HepG2 (cell line): ENCODE results near the gene VPS18. TPM values are rescaled to one million over a fixed set of nuclear protein-coding genes. Genes with fewer than 3 reads are reported as not detected.

Source experiments
- AGO2 ChIP-seq: fragments of 200-400 bp; formaldehyde crosslinking; optimal IDR thresholded peaks from 2 replicates; pipeline ENCODE3; 2017; ENCODE audit warnings: mild to moderate bottlenecking, low read depth, low read length, moderate library complexity
- HNF4G ChIP-seq, 2 experiments: sonication (generic) in 1 of 2; formaldehyde crosslinking in 1 of 2; IDR thresholded peaks; 2 replicates each; pipeline versions ENCODE4 v1.4.0 to v1.6.1; 2011 to 2020; ENCODE audit warnings: borderline replicate concordance in 2 of 2, low read depth in 2 of 2, mild to moderate bottlenecking in 2 of 2, low read length in 1 of 2, missing genetic modification reagents in 1 of 2, moderate library complexity in 1 of 2
- IKZF4 ChIP-seq: sonication (generic); formaldehyde crosslinking; IDR thresholded peaks from 2 replicates; pipeline ENCODE4 v1.5.1; 2020; ENCODE audit warnings: borderline replicate concordance, mild to moderate bottlenecking, low read depth, missing genetic modification reagents; ENCODE audit errors: not compliant biosample characterization
- NFKB2 ChIP-seq: sonication (generic); formaldehyde crosslinking; IDR thresholded peaks from 2 replicates; pipeline ENCODE4 v1.4.0; 2020; ENCODE audit warnings: missing genetic modification reagents, borderline replicate concordance
- POGK ChIP-seq: sonication (generic); formaldehyde crosslinking; conservative IDR thresholded peaks from 2 replicates; pipeline ENCODE4 v1.8.0; 2022; ENCODE audit warnings: mild to moderate bottlenecking, moderate library complexity, missing genetic modification reagents
- PPARG ChIP-seq: conservative IDR thresholded peaks from 2 replicates; pipeline ENCODE4 v1.6.1; 2016; ENCODE audit warnings: missing biosample characterization, missing genetic modification reagents
- RFX1 ChIP-seq: fragments of 450-650 bp; IDR thresholded peaks from 2 replicates; pipeline ENCODE4 v1.6.1; 2017
- YEATS4 ChIP-seq: sonication (generic); formaldehyde crosslinking; IDR thresholded peaks from 2 replicates; pipeline ENCODE4 v1.4.0; 2020; ENCODE audit warnings: missing genetic modification reagents, borderline replicate concordance
- ZFP36L2 ChIP-seq: sonication (generic); formaldehyde crosslinking; IDR thresholded peaks from 2 replicates; pipeline ENCODE4 v1.4.0; 2020; ENCODE audit warnings: missing genetic modification reagents
- ZNF609 ChIP-seq: sonication (generic); formaldehyde crosslinking; IDR thresholded peaks from 2 replicates; pipeline ENCODE4 v1.4.0; 2020; ENCODE audit warnings: mild to moderate bottlenecking, missing genetic modification reagents, borderline replicate concordance
- polyA plus RNA-seq, 8 experiments: library from polyadenylated mRNA; depleted of rRNA in 3 of 8; stranded (reverse) in 7 of 8; unstranded in 1 of 8; fragments of >200 nt; fragmentation: Illumina TruSeq in 4 of 8; extraction: Trizol in 4 of 8; gene quantifications; 2 replicates each; pipeline versions ENCODE4 v1.2.1 to v1.2.3, GENCODE V29; 2011 to 2016; ENCODE audit warnings: low read depth in 4 of 8, missing spikeins in 1 of 8, mixed read lengths in 1 of 8; ENCODE audit not compliant: insufficient read depth in 1 of 8
- total RNA-seq, 5 experiments: library from RNA; depleted of rRNA; stranded (reverse); fragments of >200 nt; fragmentation: Illumina TruSeq; extraction: Trizol; gene quantifications; 2 replicates each; pipeline ENCODE4 v1.2.3, GENCODE V29; 2016; ENCODE audit warnings: low read depth in 1 of 5
- TF ChIP-seq, protein P1 (sequence below): sonication (generic); formaldehyde crosslinking; IDR thresholded peaks from 2 replicates; pipeline ENCODE4 v1.4.0; 2020; ENCODE audit warnings: missing genetic modification reagents
- TF ChIP-seq, protein P2 (sequence below): sonication (generic); formaldehyde crosslinking; IDR thresholded peaks from 2 replicates; pipeline ENCODE4 v1.5.0; 2020; ENCODE audit warnings: missing genetic modification reagents

The VPS18 gene
- total and polyA plus RNA-seq, 2 of the 13 experiments (the other 11 are each of a cell fraction or from before 2014, with no cell fraction given): 5.8 to 17.0 TPM

DNA sequence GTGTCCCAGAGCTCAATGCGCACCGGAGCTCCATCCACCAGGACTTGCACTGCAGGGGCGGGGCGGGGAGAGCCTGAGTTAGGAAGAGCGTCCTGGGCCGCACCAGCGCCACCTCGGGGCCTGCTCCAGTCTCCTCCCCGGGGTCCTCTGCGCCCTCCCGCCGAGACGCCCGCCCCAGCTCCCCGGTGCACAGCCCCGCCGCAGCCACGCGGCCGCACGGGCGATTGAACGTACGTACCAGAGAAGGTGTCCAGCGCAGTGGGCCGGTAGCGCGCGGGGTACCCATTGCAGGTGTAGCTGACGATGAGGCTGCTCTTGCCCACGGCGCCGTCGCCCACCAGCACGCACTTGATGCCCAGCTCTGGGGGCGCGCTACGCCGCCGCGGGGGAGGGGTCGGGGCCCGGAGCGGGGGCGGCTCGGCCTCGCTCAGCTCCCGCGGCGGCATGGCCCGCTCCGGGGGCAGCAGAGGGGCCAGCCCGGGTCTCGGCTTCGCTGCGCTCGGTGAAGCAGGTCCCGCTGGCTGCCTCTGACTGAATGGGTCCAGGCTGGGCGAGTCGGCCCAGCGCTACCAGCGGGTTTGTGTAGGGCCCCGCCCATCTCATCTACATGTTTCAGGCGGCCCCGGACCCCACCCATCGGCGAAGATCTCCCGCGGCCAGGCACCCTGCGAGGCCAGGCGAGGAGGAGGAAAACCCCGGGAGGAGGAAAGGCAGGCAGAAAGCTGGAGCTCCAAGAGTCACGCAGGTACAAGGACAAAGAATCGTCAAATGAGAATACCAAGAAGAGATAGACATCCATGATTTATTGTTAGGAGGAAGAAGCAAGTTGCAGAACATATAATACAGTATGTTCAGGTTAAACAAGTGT lies 20.3 kb upstream of the VPS18 start, which contains the start of gene RHOV (continued):
- TF ChIP-seq ZNF609 (CRISPR knock-in tag): 0 out of 2 replicates have a peak, but pooled peaks have one; percentile 24
- no peak for TF ChIP-seq RFX1
- no peak for TF ChIP-seq ZFP36L2 (CRISPR knock-in tag)
- no peak for TF ChIP-seq HNF4G (IDR thresholded peaks at IDR 0.05; ENCODE audit: borderline replicate concordance, low read depth, low read length)
- no peak for TF ChIP-seq HNF4G (CRISPR knock-in tag; IDR thresholded peaks at IDR 0.05; ENCODE audit: borderline replicate concordance, low read depth)
- TF ChIP-seq, protein P1, sequence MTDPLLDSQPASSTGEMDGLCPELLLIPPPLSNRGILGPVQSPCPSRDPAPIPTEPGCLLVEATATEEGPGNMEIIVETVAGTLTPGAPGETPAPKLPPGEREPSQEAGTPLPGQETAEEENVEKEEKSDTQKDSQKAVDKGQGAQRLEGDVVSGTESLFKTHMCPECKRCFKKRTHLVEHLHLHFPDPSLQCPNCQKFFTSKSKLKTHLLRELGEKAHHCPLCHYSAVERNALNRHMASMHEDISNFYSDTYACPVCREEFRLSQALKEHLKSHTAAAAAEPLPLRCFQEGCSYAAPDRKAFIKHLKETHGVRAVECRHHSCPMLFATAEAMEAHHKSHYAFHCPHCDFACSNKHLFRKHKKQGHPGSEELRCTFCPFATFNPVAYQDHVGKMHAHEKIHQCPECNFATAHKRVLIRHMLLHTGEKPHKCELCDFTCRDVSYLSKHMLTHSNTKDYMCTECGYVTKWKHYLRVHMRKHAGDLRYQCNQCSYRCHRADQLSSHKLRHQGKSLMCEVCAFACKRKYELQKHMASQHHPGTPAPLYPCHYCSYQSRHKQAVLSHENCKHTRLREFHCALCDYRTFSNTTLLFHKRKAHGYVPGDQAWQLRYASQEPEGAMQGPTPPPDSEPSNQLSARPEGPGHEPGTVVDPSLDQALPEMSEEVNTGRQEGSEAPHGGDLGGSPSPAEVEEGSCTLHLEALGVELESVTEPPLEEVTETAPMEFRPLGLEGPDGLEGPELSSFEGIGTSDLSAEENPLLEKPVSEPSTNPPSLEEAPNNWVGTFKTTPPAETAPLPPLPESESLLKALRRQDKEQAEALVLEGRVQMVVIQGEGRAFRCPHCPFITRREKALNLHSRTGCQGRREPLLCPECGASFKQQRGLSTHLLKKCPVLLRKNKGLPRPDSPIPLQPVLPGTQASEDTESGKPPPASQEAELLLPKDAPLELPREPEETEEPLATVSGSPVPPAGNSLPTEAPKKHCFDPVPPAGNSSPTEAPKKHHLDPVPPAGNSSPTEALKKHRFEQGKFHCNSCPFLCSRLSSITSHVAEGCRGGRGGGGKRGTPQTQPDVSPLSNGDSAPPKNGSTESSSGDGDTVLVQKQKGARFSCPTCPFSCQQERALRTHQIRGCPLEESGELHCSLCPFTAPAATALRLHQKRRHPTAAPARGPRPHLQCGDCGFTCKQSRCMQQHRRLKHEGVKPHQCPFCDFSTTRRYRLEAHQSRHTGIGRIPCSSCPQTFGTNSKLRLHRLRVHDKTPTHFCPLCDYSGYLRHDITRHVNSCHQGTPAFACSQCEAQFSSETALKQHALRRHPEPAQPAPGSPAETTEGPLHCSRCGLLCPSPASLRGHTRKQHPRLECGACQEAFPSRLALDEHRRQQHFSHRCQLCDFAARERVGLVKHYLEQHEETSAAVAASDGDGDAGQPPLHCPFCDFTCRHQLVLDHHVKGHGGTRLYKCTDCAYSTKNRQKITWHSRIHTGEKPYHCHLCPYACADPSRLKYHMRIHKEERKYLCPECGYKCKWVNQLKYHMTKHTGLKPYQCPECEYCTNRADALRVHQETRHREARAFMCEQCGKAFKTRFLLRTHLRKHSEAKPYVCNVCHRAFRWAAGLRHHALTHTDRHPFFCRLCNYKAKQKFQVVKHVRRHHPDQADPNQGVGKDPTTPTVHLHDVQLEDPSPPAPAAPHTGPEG (CRISPR knock-in tag): 0 out of 2 replicates have a peak, but pooled peaks have one; percentile 59
- peak; percentile 45 for TF ChIP-seq IKZF4 (CRISPR knock-in tag)
- TF ChIP-seq NFKB2 (CRISPR knock-in tag): peak; percentile 51; the same call in 1 of the 2 replicates
- TF ChIP-seq POGK (CRISPR knock-in tag): 0 out of 2 replicates have a peak, but pooled peaks have one; percentile 24
- TF ChIP-seq, protein P2, sequence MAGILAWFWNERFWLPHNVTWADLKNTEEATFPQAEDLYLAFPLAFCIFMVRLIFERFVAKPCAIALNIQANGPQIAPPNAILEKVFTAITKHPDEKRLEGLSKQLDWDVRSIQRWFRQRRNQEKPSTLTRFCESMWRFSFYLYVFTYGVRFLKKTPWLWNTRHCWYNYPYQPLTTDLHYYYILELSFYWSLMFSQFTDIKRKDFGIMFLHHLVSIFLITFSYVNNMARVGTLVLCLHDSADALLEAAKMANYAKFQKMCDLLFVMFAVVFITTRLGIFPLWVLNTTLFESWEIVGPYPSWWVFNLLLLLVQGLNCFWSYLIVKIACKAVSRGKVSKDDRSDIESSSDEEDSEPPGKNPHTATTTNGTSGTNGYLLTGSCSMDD (CRISPR knock-in tag): no peak
- no peak for TF ChIP-seq PPARG (CRISPR knock-in tag)
- no peak for TF ChIP-seq AGO2
- TF ChIP-seq YEATS4 (CRISPR knock-in tag): 0 out of 2 replicates have a peak, but pooled peaks have one; percentile 60
